ENCODE data around the gene PCBP4.

- TF ChIP-seq POLR2A (IDR thresholded peaks at IDR 0.05) (no peak), CTCF (IDR thresholded peaks at IDR 0.05) (no peak)
Observed at GRCh38 chr3:51968170-51968775, 1.0 kb upstream of the PCBP4 start.

All from adrenal gland (tissue), 5 donors.